Right atrium auricular region (tissue), 2 donors: ENCODE results near the gene ALKBH4. TPM values are rescaled to one million over a fixed set of nuclear protein-coding genes. Genes with fewer than 3 reads are reported as not detected.
A peak's percentile ranks its signal among the peaks of the same experiment; 100 is the strongest.
"Not testable (repeated sequence)": the region's sequence is repeated elsewhere in the genome, so short reads cannot be mapped to it uniquely, and the experiment has no call there.

Source experiments
- DNase-seq: peaks from one replicate; pipeline ENCODE4 v3.0.0-alpha.2; 2019; ENCODE audit warnings: low spot score
- H3K27ac ChIP-seq, 2 donors: fragments of 200-600 bp; sonication (generic); 1 replicate in 1 of 2; 2 replicates in 1 of 2; pipeline ENCODE4 v1.5.1; 2016 to 2019
- H3K27me3 ChIP-seq, 2 donors: fragments of 200-600 bp; sonication (generic); one replicate each; pipeline versions ENCODE4 v1.5.1 to v1.6.0; 2017 to 2019
- H3K36me3 ChIP-seq: fragments of 200-600 bp; sonication (generic); one replicate; pipeline ENCODE4 v1.5.1; 2016
- H3K4me1 ChIP-seq, 2 donors: fragments of 200-600 bp; sonication (generic); one replicate each; pipeline versions ENCODE4 v1.5.1 to v1.6.0; 2017 to 2019
- H3K4me3 ChIP-seq, 2 donors: fragments of 200-600 bp; sonication (generic); 1 replicate in 1 of 2; 2 replicates in 1 of 2; pipeline ENCODE4 v1.5.1; 2017 to 2019; ENCODE audit warnings: mild to moderate bottlenecking in 1 of 2, moderate library complexity in 1 of 2
- H3K9me3 ChIP-seq, 2 donors: fragments of 200-600 bp; sonication (generic); one replicate each; pipeline ENCODE4 v1.5.1; 2019
- CTCF ChIP-seq, 2 donors: fragments of 200-600 bp; sonication (generic); IDR thresholded peaks; one replicate each; pipeline ENCODE4 v1.5.1; 2019; ENCODE audit warnings: antibody characterized with exemption in 2 of 2
- total RNA-seq, 2 donors: library from RNA; depleted of rRNA; stranded (reverse); fragments of >200 nt; gene quantifications; one replicate each; pipeline ENCODE4 v1.1.0, GENCODE V29; 2016

ALKBH4 gene
- total RNA-seq, 2 donors from 2014 or later = 10.8 to 16.8 TPM

- not testable (repeated sequence) for H3K4me3 ChIP-seq, DNase-seq, H3K36me3 ChIP-seq, H3K27me3 ChIP-seq, H3K9me3 ChIP-seq, H3K4me1 ChIP-seq, H3K27ac ChIP-seq
Measured at GRCh38 chr7:102493220-102493935, 28.7 kb upstream of the ALKBH4 start.

GRCh38 chr7:102490529-102491075 lies 25.9 kb upstream of the ALKBH4 start:
- not testable (repeated sequence) for H3K36me3 ChIP-seq, H3K27ac ChIP-seq, H3K9me3 ChIP-seq, H3K4me1 ChIP-seq, H3K4me3 ChIP-seq, H3K27me3 ChIP-seq
- peak; percentile 53 for DNase-seq

GRCh38 chr7:102484317-102484716 lies 19.7 kb upstream of the ALKBH4 start:
- not testable (repeated sequence) for H3K4me1 ChIP-seq, H3K36me3 ChIP-seq, DNase-seq, H3K27me3 ChIP-seq, H3K27ac ChIP-seq, H3K4me3 ChIP-seq, H3K9me3 ChIP-seq

DNA sequence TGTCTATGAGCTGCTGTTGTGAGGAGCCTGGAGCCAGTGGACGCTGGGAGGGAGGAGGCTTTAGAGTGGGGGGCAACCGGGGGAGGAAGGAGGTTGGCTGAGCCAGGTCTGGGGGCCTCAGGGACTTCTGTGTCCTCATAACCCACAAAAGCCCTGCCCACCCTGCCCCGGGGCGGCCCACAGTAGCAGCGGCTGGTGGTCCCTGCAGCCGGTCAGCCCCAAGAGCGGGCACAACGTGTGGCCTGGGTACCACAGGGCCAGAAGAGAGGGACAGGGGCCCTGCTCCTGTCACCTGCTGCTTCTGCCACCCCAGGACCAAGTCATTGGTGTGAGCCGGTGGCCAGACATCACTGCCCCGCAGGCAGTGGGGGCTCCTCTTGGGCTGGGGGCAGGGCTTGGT lies 17.3 kb upstream of the ALKBH4 start:
- H3K36me3 ChIP-seq, DNase-seq, H3K27me3 ChIP-seq, H3K4me1 ChIP-seq, H3K27ac ChIP-seq, H3K9me3 ChIP-seq, H3K4me3 ChIP-seq: not testable (repeated sequence)

GRCh38 chr7:102479982-102480637 lies 15.4 kb upstream of the ALKBH4 start:
- not testable (repeated sequence) for H3K27me3 ChIP-seq, H3K4me1 ChIP-seq, H3K4me3 ChIP-seq, H3K36me3 ChIP-seq, H3K9me3 ChIP-seq, H3K27ac ChIP-seq
- peak; percentile 62 for DNase-seq
- peak in 1 of 2 donors; percentile 58 for TF ChIP-seq CTCF (IDR thresholded peaks at IDR 0.05)

DNA sequence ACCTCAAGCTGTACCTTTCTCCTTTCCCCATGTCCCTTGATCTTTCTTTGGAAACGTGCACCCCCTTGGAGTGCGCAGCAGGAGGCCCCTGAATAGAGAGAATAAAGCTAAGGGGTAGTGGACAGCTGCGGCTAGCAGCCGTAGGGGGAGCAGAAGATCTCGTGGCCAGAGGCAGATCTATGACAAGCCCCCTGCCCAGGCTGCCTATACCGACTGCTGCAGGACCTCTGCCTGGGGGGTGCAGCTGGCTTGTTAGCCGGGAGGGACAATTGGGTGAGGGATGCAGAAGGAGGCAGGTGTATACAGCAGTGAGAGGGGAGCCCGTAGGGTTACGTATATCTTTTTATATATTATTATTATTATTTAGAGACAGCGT lies 14.5 kb upstream of the ALKBH4 start:
- H3K36me3 ChIP-seq, H3K27ac ChIP-seq, H3K27me3 ChIP-seq, H3K9me3 ChIP-seq, H3K4me1 ChIP-seq, DNase-seq, H3K4me3 ChIP-seq: not testable (repeated sequence)

DNA sequence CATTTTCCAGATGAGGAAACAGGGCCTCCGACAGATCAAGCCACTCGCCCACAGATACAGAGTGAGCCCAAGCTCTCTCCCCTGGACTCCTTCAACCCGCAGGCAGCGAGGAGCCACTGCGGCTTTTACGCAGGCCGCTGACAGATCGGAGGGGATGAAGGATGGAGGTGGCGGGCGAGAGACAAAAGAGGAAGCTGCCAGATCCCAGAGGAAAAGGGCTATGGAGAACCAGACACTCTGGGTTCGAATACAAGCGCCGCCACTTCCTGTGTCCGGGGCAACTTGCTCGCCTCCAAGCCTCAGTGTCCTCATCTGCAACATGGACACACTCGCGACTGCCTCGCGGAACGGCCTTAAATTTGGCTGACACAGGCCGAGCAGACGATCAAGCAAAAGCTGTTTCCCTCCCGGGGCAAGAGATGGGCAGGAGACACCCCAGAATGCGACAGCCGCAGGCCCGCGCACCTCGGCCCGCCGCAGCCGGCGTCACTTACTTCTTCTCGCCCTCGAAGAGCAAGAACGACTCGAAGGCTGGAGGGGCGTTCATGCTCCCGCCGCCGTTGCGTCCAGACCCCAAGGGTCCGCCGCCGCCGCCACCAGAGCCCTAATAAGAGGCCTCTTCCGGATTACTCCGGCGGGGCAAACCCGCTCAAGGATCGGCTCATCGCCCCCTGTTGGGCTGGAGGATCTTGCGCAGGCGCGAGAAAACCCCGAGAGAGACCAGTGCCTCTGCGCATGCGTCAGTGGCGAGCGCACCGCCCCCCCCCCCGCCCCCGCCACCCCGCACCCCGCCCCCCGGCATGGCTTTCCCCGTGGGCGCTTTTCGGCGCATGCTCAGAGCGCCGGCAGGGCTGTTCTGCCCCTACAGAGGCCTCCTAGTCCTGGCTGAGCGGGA lies 13.9 kb upstream of the ALKBH4 start, which contains the start of gene POLR2J:
TSS of gene POLR2J (minus strand) at position 609 of the 895 bp plus-strand sequence. CDS start at position 547, 62 bp downstream.
- H3K4me1 ChIP-seq, H3K36me3 ChIP-seq, H3K9me3 ChIP-seq, H3K27me3 ChIP-seq: not testable (repeated sequence)
- H3K4me3 ChIP-seq = peak within 1 kb of the TSS; percentile 60 to 62
- DNase-seq = peak; percentile 96
- H3K27ac ChIP-seq = peak within 1 kb of the TSS in 1 of 2 donors; percentile 48
- peak; percentile 37 to 70 for TF ChIP-seq CTCF (IDR thresholded peaks at IDR 0.05)

GRCh38 chr7:102474736-102475435 lies 10.2 kb upstream of the ALKBH4 start:
- not testable (repeated sequence) for H3K4me3 ChIP-seq, H3K27ac ChIP-seq, H3K4me1 ChIP-seq, H3K27me3 ChIP-seq, H3K9me3 ChIP-seq, DNase-seq
- H3K36me3 ChIP-seq = peaks cover 18% of the 10 kb centered on the region

GRCh38 chr7:102474116-102474515 lies 9.5 kb upstream of the ALKBH4 start:
- not testable (repeated sequence) for DNase-seq, H3K9me3 ChIP-seq, H3K4me3 ChIP-seq, H3K27me3 ChIP-seq, H3K27ac ChIP-seq, H3K4me1 ChIP-seq
- H3K36me3 ChIP-seq = peaks cover 18% of the 10 kb centered on the region
